ENCODE results near the gene MARCHF3.
"Not testable (repeated sequence)": the region's sequence is repeated elsewhere in the genome, so short reads cannot be mapped to it uniquely, and the experiment has no call there.

Gene MARCHF3

GRCh38 chr5:126948011-126948355 lies 82.4 kb downstream of the MARCHF3 start:
- DNase-seq: no peak

GRCh38 chr5:126947146-126948010 lies 83.0 kb downstream of the MARCHF3 start:
- no peak for DNase-seq

DNA sequence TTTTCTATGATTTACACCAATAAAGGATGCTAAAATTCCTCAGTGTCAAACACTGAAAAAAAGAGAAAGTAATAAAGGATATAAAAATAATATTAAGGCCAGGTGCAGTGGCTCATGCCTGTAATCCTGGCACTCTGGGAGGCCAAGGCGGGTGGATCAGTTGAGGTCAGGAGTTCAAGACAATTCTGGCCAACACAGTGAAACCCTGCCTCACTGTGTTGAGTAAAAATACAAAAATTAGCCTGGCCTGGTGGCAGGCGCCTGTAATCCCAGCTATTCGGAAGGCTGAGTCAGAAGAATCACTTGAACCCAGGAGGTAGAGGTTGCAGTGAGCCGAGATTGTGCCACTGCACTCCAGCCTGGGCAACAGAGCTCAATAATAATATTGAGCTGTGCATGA lies 87.5 kb downstream of the MARCHF3 start:
- not testable (repeated sequence) for DNase-seq

- DNase-seq: no peak
These were observed 89.0 kb downstream of the MARCHF3 start for GRCh38 chr5:126941403-126941802.

DNA sequence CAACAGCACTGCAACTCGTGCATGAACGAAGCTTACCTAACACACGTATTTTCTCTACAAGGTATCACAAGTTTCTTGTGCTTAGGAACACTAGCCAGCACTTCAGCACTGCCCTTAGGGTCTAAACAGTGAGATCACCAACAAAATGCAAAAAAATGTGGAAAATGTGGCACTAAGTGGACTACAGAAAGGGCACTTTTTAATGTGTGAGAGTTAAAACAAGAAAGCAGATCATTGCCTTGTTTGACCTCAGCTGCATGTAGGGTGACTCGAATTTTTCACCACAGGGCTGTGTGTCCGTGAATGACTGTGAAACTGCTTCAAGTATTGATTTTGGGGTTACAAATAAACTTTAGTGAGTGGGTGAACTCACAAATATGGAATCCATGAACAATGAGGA lies 90.5 kb downstream of the MARCHF3 start:
- no peak for DNase-seq

DNA sequence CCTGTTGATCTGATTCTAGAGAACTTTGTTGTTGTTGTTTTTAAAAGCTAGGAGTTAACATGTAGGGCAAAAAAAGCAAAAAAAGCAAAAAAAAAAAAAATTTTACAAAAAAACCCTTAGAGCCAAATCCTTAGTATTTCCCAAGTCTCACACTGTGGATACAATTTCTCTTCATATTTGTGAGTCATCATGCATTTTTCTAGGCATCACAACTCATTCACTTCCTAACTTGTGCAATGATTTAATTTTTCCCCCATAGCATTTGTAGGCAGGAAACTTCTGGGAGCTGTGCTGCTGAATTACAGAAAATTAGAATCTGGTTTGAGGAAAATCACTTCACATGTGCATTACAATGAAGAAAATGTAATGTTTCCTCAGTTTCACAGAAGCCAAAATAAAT lies 91.9 kb downstream of the MARCHF3 start:
- DNase-seq: no peak

DNA sequence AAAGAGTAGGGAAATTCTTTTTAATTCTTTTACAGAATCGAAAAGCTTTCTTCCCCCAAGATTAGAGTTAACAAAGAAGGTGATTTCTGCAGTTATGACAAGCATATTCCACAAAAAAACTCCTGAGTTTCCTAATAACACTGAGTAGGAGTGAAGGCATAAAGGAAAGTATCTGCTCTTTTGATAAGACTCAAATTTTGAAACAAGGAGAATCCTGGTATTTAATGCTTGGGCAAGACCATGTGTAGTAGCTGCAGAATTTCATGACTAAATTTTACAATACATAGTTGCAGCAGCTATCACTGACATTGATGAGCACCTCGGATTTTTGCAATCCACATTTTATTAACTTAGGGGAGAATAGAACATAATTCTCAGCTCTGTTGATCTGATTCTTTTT lies 92.6 kb downstream of the MARCHF3 start:
- DNase-seq: no peak

DNA sequence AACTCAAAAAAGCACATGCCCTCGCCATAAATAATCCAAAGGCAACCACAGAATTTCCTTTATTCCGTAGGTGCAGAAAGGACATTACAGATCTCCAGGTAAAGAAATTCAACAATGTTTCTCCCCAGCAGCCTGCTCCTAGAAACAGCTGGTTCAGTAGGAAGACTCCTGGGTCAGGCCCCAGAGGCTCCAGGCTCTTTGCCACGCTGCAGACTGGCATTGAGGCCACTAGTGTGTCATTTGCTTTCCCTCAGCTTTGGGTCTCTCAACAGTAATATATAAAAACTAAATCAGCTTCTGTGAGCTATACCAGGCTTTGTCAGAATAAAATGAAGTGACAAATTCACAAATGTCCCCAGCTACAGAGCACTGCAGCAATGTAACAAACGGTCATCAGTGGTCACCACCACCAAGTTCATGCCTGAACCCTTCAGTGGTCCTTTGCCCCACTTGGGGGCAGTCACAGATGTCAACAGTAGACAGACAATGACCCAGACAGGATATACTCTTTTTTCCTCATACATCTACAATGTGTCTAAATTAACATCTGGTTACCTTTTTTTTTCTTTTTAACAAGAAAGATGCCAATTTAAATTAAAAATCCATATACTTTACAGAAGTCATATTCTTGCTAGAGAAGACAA lies 93.5 kb downstream of the MARCHF3 start:
- no peak for DNase-seq

- DNase-seq: no peak
These were observed 98.2 kb downstream of the MARCHF3 start for GRCh38 chr5:126931963-126932660.

GRCh38 chr5:126928041-126928440 lies 102.3 kb downstream of the MARCHF3 start:
- no peak for DNase-seq

GRCh38 chr5:126927429-126927828 lies 102.9 kb downstream of the MARCHF3 start:
- no peak for DNase-seq

GRCh38 chr5:126926187-126926586 lies 104.2 kb downstream of the MARCHF3 start:
- no peak for DNase-seq

- DNase-seq: no peak
These were observed 104.9 kb downstream of the MARCHF3 start for GRCh38 chr5:126925482-126925881.

DNA sequence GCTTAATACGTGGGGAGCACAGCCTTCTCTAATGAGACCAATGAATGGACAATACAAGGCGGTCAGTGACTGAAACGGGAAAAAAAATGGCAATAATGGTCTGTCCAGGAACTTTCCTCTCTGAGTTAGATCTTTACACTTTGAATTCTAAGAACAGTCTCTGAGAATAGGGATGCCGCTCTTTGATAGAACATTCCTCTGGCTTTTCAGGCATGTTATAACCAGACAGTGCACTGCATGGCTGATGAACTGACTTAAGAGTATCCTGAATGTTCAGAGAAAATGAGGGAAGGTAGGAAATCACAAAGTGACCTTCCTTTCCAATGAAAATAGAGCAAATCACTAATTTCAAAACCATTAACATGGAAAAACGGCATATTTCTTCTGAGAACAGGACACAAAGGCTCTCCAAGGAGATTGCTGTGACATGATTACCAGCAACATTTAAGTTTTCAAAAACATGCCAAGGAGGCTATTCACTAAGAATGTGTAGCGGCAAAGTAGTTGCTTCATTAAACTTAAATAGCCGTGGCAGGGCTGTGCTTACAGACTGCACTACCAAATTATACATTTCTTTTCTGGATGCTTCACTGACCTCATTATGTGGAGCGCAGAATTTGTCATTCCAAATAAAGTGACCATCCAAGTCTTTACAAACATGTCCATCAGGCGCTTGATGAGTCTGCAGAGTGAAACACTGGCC lies 105.9 kb downstream of the MARCHF3 start:
- DNase-seq: no peak

DNA sequence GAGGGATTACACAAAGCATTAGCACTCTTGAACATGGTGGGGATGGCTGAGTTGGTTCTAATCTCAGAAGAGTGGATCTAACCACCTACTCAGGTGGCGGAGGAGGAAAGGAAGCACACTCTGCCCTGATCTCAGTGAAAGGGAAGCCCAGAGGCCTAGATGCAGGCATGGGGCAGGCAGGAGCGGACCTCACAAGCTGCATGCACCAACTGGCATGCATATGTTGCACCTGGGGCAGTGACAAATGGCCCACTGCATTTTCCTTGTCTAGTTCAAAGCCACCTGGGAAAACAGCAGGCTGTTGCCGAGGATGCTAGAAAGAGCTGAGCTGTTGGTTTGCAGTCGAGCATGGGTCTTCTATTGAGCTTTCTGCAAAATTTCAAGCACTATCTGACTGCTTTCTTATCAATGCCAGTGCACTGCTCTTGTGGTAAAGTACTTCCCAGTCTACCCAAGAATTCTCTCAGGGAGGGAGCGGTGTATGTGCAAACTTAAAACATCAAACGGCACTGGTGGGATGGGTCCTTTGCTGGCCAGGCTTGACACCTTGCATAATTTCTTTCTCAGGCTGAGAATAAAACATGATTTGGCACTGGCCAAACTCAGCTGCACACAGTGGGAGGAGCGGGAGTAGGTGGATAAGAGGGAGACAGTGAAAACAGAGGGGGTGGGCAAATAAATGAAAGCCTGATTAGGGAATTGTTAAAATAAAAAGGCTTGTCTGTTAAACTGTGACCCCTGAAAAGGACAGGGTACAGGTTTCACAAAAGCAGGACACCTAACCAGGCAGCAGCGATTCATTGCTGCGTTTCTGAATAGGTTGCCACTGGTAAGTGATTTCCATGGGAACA lies 108.9 kb downstream of the MARCHF3 start:
- DNase-seq: no peak

- DNase-seq: no peak
These were observed 110.1 kb downstream of the MARCHF3 start for GRCh38 chr5:126920291-126920690.

DNA sequence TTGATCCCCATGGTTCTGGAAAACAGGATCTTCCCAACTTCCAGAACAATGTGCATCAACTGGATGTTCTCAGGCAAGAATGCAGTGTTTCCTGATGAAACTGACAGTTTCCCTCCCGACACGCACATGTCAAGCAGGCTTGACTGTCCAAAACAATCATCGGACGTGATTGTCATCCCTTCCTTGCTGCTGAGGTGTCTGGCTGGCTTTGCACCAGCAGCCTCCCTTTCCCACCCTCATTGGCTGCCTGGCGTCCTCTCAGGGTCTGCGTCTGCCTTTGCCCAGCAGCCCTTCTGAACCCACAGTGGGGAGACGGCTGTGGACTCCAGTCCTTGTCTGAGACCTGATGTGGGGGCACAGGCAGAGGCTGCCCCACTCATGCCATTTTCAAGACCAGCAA lies 110.8 kb downstream of the MARCHF3 start:
- no peak for DNase-seq

DNA sequence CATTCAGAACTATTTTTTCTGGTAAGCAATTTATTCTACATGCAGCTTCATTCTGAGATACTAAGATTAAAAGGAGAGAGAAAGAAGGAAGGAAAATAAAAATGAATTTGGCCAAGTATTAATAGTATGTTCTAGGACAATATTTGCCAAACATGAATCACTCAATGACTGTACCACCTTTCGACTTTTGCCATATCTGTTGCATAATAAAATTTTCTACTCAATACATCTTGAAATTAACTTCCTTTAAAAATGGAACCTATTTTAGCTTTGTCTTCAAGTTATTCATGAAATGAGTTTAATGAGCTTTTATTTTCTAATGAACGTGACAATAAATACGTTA lies 111.8 kb downstream of the MARCHF3 start:
- no peak for DNase-seq

- no peak for DNase-seq
These were observed 112.3 kb downstream of the MARCHF3 start for GRCh38 chr5:126917918-126918614.

DNA sequence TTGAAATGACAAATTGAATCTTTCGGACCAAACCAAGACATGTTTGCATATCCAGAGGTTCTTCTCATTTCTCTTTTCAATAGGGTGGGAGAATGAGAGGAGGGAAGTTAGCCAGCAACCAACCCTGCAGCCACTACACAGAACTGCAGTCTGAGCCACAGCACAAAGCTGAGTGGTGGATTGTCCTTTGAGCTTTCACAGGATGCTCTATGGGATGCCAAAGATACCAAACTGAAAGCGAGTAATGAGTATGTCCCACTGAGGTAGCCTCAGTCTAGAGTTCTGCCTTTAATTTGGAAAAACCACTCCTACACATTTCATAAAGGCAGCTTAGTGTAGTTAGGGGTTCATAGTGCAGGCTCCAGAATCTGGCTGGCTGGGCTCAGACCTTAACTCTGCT lies 114.9 kb downstream of the MARCHF3 start:
- no peak for DNase-seq

DNA sequence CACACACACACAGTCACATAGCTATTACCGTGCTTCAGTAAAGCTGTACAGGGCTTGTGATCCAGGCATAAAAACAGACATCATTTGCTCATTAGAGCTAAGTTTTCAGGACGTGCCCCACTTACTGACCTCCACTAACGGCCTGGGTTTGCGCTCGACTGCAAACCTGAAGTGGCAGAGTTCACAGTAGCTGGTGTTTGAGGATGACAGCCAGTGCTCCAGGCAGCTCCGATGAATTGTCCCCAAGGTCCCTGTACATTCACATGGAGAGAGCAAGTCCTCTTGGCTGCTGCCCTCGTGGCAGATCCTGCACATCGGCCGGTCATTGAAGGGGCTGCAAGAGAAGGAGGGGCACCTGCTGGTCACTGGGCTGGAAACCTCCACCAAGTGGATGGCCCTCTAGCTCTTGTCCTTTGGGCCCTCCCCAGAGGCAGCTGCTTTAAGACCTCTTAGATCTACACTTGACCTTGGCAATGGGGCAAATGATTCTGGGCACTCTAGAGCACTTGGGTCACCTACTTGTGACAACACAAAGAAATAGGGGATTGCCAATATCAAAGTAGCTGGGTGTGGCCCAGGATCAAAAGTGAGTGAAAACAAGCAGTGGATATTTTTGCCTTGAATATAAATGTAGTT lies 115.4 kb downstream of the MARCHF3 start:
- DNase-seq: no peak

Data from CD4-positive, alpha-beta T cell treated with Interleukin-12 subunit alpha and Interleukin-12 subunit beta, for 1 hour (primary cell).